ENCODE results near the gene KDM7A. TPM values are rescaled to one million over a fixed set of nuclear protein-coding genes. Genes with fewer than 3 reads are reported as not detected.

KDM7A gene
- total and polyA plus RNA-seq, 2 of the 8 experiments (the other 6 are each of a cell fraction or from before 2014, with no cell fraction given): 2.2 to 12.5 TPM

- no peak overlapping the region for H3K4me2 ChIP-seq (ENCODE audit: insufficient read depth in 1 of 2, low read depth in 2 of 2, low read length in 2 of 2)
- no peak overlapping the region for H3K4me3 ChIP-seq (ENCODE audit: extremely low read depth in 1 of 4, insufficient read depth in 2 of 4, low read depth in 3 of 4, low read length in 4 of 4)
- no peak overlapping the region for H3K4ac ChIP-seq (replicated peaks; ENCODE audit: insufficient read length, low read depth, low read length)
- WGBS, 2 experiments (ENCODE audit: extremely low coverage in 1 of 2, insufficient coverage in 1 of 2, insufficient read length in 1 of 2, insufficient replicate concordance in 2 of 2, low coverage in 1 of 2, low lambda C conversion rate in 2 of 2, missing lambda C conversion rate in 1 of 2): 94% methylated on average over 2 of the region's 2 CpGs; no CpG with 5 or more reads in 1 of the 2 experiments
- no peak overlapping the region for H3K14ac ChIP-seq (ENCODE audit: insufficient read length)
- no peaks in the 10 kb centered on the region for H3K79me2 ChIP-seq (ENCODE audit: control insufficient read depth in 1 of 2, insufficient read depth in 2 of 2, low read length in 2 of 2)
- CTCF ChIA-PET (ENCODE audit: partially characterized antibody): interaction anchor here (0.6 to 1.3 kb wide), 5 partner anchors 22 to 282 kb away, joined by 3 to 5 read pairs (median 3); no protein-coding TSS in a partner anchor
- H3K56ac ChIP-seq (replicated peaks; ENCODE audit: insufficient read length, low read depth, low read length): no peak overlapping the region
- no peak overlapping the region for H3K18ac ChIP-seq (ENCODE audit: extremely low read depth, low read length)
- FAIRE-seq (no peak), DNase-seq (ENCODE audit: low read depth in 1 of 2, low spot score in 2 of 2) (no peak)
- no peak overlapping the region for H2AK5ac ChIP-seq (ENCODE audit: low read depth, low read length)
- H4K91ac ChIP-seq (replicated peaks; ENCODE audit: insufficient read length, low read length): no peak overlapping the region
- no peaks in the 10 kb centered on the region for H3K9me3 ChIP-seq (ENCODE audit: insufficient read depth in 2 of 2, low read depth in 1 of 2, low read length in 1 of 2)
- no peak overlapping the region for H3K9ac ChIP-seq (replicated peaks in 1 of 4; ENCODE audit: extremely low read depth in 1 of 4, low read depth in 3 of 4, low read length in 3 of 4)
- H2BK12ac ChIP-seq (ENCODE audit: low read depth, low read length): no peak overlapping the region
- no peaks in the 10 kb centered on the region for H3K23me2 ChIP-seq (ENCODE audit: low read depth, low read length)
- H3K36me3 ChIP-seq (ENCODE audit: control insufficient read depth in 2 of 4, insufficient read depth in 4 of 4, low read length in 3 of 4): no peaks in the 10 kb centered on the region
- H4K8ac ChIP-seq (ENCODE audit: extremely low read depth, insufficient read depth, low read length): no peak overlapping the region
- no peak overlapping the region for H2BK15ac ChIP-seq (ENCODE audit: low read length)
- no peak overlapping the region for H2BK5ac ChIP-seq (ENCODE audit: low read depth, low read length)
- no peak overlapping the region for H4K5ac ChIP-seq (ENCODE audit: insufficient read length, low read depth, low read length)
- H4K20me1 ChIP-seq (replicated peaks in 1 of 2; ENCODE audit: control insufficient read depth in 1 of 2, insufficient read depth in 2 of 2, low read length in 2 of 2): no peaks in the 10 kb centered on the region
- POLR2A ChIA-PET (ENCODE audit: partially characterized antibody): no interaction called here
- peaks cover 0 to 6% (median 1%) of the 10 kb centered on the region in 4 experiments; a peak in 2 of 7 replicates for H3K4me1 ChIP-seq (replicated peaks in 1 of 4; ENCODE audit: control insufficient read depth in 3 of 4, insufficient read depth in 4 of 4, low read length in 3 of 4)
- H3K23ac ChIP-seq (ENCODE audit: insufficient read length): no peak overlapping the region
- H3K79me1 ChIP-seq (ENCODE audit: low read depth, low read length): no peaks in the 10 kb centered on the region
- H3K27me3 ChIP-seq (replicated peaks in 1 of 4; ENCODE audit: control insufficient read depth in 3 of 4, extremely low read depth in 1 of 4, insufficient read depth in 3 of 4, low read length in 3 of 4): no peaks in the 10 kb centered on the region
- no peak overlapping the region for H2BK20ac ChIP-seq (ENCODE audit: low read length)
- no peak overlapping the region for H3K27ac ChIP-seq (ENCODE audit: low read depth, low read length)
- H2BK120ac ChIP-seq (replicated peaks; ENCODE audit: low read depth, low read length): no peak overlapping the region
- no peak overlapping the region for H2AFZ ChIP-seq (ENCODE audit: low read length)
- TF ChIP-seq SP1 (IDR thresholded peaks at IDR 0.05; ENCODE audit: low read depth, low read length) (no peak), CBX8 (IDR thresholded peaks at IDR 0.05; ENCODE audit: borderline replicate concordance, low read depth, low read length) (no peak), SRF (IDR thresholded peaks at IDR 0.05; ENCODE audit: low read depth, low read length) (no peak)
Observed at GRCh38 chr7:140189917-140190316, 13.1 kb upstream of the KDM7A start.
